Measurements from ENCODE around the gene CHD1.

DNA sequence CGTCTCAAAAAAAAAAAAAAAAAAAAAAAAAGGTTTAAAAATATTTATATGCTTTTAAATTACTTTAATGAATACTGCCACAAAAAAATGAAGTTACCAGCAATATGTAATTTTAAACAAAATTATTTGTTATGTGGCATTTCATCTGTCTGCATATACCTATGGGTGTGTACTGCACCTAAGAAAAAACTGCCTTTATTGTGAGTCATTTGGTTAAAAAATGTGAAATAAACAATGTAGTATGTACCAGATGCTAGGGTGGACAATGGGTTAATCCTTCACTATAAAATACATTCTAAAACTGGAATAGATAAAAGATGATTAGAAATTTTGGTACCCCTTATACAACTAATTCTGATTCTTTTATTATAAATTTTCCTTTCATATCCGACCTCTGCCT is 12.3 kb downstream of the CHD1 start:
- TF ChIP-seq CTCF (conservative IDR thresholded peaks at IDR 0.05 in 1 of 2, IDR thresholded peaks at IDR 0.05 in 1 of 2; ENCODE audit: extremely low read depth in 1 of 2, insufficient read depth in 1 of 2, low read depth in 1 of 2, low read length in 2 of 2) = no peak
- TF ChIP-seq EZH2 (IDR thresholded peaks at IDR 0.05; ENCODE audit: borderline replicate concordance, low read length) = no peak
